ENCODE data around the gene ACACB. TPM values are rescaled to one million over a fixed set of nuclear protein-coding genes. Genes with fewer than 3 reads are reported as not detected.

ACACB gene
- total and polyA plus RNA-seq, 2 experiments from 2014 or later: 6.2 to 15.4 TPM

DNA sequence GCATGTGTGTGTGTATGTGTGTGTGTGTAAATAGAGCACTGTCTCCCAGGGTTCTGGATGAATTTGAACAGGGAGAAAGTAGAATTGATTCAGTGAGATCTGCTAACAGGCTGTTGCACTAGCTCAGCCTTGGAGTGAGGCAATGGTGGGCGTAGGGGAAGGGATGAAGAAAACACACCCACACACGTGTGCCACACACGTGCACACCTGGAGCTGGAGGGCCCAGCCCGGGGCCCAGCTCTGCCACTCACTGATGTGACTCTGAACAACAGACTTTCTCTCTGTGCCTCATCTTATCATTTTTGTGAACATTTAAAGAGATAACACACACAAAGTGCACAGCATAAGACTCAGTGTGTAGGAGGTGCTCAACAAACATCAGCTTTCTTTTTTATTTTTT, 4.2 kb downstream of the ACACB start:
- H3K4me1 Mint-ChIP-seq: peaks cover 17% of the 10 kb centered on the region
- Histone ChIP-seq H3K27ac (ENCODE audit: low read depth) (no peak overlapping the region), H3K27me3 (ENCODE audit: insufficient read depth) (no peaks in the 10 kb centered on the region), H2AFZ (no peak overlapping the region), H3K4me3 (no peak overlapping the region), H3K9me2 (ENCODE audit: insufficient read depth) (no peaks in the 10 kb centered on the region), H3K36me3 (ENCODE audit: insufficient read depth) (no peaks in the 10 kb centered on the region), H3K4me1 (ENCODE audit: insufficient read depth) (no peaks in the 10 kb centered on the region), H4K20me1 (replicated peaks; ENCODE audit: insufficient read depth) (no peaks in the 10 kb centered on the region), H3K79me2 (replicated peaks; ENCODE audit: insufficient read depth) (no peaks in the 10 kb centered on the region), H3F3A (replicated peaks; ENCODE audit: low read depth) (no peaks in the 10 kb centered on the region), H3K4me2 (no peak overlapping the region)
- no peak overlapping the region for H3K4me3 Mint-ChIP-seq
- no peaks in the 10 kb centered on the region for H3K36me3 Mint-ChIP-seq (ENCODE audit: low read depth)
- DNase-seq (ENCODE audit: low spot score) (no peak), ATAC-seq (no peak)
- H3K9me3 Mint-ChIP-seq: no peaks in the 10 kb centered on the region
- TF ChIP-seq ZNF331 (CRISPR knock-in tag; IDR thresholded peaks at IDR 0.05; ENCODE audit: low read depth) (no peak), EZH2 (IDR thresholded peaks at IDR 0.05; ENCODE audit: low read depth, unreplicated experiment) (no peak), ZNF114 (CRISPR knock-in tag; IDR thresholded peaks at IDR 0.05) (no peak), POLR2AphosphoS5 (IDR thresholded peaks at IDR 0.05; ENCODE audit: low read depth) (no peak)
- TF ChIP-seq, protein P1, sequence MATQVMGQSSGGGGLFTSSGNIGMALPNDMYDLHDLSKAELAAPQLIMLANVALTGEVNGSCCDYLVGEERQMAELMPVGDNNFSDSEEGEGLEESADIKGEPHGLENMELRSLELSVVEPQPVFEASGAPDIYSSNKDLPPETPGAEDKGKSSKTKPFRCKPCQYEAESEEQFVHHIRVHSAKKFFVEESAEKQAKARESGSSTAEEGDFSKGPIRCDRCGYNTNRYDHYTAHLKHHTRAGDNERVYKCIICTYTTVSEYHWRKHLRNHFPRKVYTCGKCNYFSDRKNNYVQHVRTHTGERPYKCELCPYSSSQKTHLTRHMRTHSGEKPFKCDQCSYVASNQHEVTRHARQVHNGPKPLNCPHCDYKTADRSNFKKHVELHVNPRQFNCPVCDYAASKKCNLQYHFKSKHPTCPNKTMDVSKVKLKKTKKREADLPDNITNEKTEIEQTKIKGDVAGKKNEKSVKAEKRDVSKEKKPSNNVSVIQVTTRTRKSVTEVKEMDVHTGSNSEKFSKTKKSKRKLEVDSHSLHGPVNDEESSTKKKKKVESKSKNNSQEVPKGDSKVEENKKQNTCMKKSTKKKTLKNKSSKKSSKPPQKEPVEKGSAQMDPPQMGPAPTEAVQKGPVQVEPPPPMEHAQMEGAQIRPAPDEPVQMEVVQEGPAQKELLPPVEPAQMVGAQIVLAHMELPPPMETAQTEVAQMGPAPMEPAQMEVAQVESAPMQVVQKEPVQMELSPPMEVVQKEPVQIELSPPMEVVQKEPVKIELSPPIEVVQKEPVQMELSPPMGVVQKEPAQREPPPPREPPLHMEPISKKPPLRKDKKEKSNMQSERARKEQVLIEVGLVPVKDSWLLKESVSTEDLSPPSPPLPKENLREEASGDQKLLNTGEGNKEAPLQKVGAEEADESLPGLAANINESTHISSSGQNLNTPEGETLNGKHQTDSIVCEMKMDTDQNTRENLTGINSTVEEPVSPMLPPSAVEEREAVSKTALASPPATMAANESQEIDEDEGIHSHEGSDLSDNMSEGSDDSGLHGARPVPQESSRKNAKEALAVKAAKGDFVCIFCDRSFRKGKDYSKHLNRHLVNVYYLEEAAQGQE (IDR thresholded peaks at IDR 0.05; ENCODE audit: unreplicated experiment): no peak
- TF ChIP-seq, protein P2, sequence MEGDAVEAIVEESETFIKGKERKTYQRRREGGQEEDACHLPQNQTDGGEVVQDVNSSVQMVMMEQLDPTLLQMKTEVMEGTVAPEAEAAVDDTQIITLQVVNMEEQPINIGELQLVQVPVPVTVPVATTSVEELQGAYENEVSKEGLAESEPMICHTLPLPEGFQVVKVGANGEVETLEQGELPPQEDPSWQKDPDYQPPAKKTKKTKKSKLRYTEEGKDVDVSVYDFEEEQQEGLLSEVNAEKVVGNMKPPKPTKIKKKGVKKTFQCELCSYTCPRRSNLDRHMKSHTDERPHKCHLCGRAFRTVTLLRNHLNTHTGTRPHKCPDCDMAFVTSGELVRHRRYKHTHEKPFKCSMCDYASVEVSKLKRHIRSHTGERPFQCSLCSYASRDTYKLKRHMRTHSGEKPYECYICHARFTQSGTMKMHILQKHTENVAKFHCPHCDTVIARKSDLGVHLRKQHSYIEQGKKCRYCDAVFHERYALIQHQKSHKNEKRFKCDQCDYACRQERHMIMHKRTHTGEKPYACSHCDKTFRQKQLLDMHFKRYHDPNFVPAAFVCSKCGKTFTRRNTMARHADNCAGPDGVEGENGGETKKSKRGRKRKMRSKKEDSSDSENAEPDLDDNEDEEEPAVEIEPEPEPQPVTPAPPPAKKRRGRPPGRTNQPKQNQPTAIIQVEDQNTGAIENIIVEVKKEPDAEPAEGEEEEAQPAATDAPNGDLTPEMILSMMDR (conservative IDR thresholded peaks at IDR 0.05; ENCODE audit: low read depth in 2 of 2): no peak
- H3K27ac Mint-ChIP-seq: no peak overlapping the region
- H3K27me3 Mint-ChIP-seq (ENCODE audit: insufficient read depth, low read depth, poor library complexity): peaks cover 5% of the 10 kb centered on the region

DNA sequence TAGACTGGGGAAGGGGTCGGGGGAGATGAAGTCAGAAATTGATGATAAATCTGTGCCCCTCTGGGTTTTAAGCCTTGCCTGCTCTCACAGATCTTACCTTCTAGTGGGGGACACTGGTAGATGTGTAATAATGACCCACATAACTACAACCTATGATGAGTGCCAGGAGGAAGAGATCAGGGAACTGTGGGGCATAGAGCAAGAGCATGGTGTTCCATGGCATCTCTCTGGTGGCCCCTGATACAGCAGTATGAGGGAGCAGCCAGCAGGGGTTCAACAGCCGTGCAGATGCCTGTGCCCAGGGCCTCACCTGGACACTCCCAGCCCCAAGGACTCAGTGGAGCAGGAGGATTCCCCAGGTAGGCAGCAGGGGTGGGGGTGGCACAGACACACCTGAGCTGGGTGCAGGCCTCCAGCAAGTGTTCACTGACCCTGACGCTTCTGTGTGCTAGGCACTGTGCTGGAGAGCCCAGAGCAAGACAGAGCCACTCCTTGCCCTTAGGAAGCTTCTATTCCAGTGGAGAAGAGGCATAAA, 5.0 kb downstream of the ACACB start:
- Histone ChIP-seq H3K79me2 (replicated peaks; ENCODE audit: insufficient read depth) (no peaks in the 10 kb centered on the region), H3K27ac (ENCODE audit: low read depth) (no peak overlapping the region), H2AFZ (no peak overlapping the region), H3K4me3 (no peak overlapping the region), H4K20me1 (replicated peaks; ENCODE audit: insufficient read depth) (no peaks in the 10 kb centered on the region), H3K36me3 (ENCODE audit: insufficient read depth) (no peaks in the 10 kb centered on the region), H3F3A (replicated peaks; ENCODE audit: low read depth) (no peaks in the 10 kb centered on the region), H3K27me3 (ENCODE audit: insufficient read depth) (no peaks in the 10 kb centered on the region), H3K4me1 (ENCODE audit: insufficient read depth) (no peaks in the 10 kb centered on the region), H3K9me2 (ENCODE audit: insufficient read depth) (no peaks in the 10 kb centered on the region), H3K4me2 (no peak overlapping the region)
- DNase-seq (ENCODE audit: low spot score) (no peak), ATAC-seq (no peak)
- no peak overlapping the region for H3K27ac Mint-ChIP-seq
- H3K27me3 Mint-ChIP-seq (ENCODE audit: insufficient read depth, low read depth, poor library complexity): peaks cover 4% of the 10 kb centered on the region
- peaks cover 14% of the 10 kb centered on the region for H3K4me1 Mint-ChIP-seq
- H3K9me3 Mint-ChIP-seq: no peaks in the 10 kb centered on the region
- H3K36me3 Mint-ChIP-seq (ENCODE audit: low read depth): no peaks in the 10 kb centered on the region
- no peak overlapping the region for H3K4me3 Mint-ChIP-seq
- TF ChIP-seq EZH2phosphoT487 (IDR thresholded peaks at IDR 0.05; ENCODE audit: unreplicated experiment) (no peak), ZNF114 (CRISPR knock-in tag; IDR thresholded peaks at IDR 0.05) (no peak)
- TF ChIP-seq, protein P3, sequence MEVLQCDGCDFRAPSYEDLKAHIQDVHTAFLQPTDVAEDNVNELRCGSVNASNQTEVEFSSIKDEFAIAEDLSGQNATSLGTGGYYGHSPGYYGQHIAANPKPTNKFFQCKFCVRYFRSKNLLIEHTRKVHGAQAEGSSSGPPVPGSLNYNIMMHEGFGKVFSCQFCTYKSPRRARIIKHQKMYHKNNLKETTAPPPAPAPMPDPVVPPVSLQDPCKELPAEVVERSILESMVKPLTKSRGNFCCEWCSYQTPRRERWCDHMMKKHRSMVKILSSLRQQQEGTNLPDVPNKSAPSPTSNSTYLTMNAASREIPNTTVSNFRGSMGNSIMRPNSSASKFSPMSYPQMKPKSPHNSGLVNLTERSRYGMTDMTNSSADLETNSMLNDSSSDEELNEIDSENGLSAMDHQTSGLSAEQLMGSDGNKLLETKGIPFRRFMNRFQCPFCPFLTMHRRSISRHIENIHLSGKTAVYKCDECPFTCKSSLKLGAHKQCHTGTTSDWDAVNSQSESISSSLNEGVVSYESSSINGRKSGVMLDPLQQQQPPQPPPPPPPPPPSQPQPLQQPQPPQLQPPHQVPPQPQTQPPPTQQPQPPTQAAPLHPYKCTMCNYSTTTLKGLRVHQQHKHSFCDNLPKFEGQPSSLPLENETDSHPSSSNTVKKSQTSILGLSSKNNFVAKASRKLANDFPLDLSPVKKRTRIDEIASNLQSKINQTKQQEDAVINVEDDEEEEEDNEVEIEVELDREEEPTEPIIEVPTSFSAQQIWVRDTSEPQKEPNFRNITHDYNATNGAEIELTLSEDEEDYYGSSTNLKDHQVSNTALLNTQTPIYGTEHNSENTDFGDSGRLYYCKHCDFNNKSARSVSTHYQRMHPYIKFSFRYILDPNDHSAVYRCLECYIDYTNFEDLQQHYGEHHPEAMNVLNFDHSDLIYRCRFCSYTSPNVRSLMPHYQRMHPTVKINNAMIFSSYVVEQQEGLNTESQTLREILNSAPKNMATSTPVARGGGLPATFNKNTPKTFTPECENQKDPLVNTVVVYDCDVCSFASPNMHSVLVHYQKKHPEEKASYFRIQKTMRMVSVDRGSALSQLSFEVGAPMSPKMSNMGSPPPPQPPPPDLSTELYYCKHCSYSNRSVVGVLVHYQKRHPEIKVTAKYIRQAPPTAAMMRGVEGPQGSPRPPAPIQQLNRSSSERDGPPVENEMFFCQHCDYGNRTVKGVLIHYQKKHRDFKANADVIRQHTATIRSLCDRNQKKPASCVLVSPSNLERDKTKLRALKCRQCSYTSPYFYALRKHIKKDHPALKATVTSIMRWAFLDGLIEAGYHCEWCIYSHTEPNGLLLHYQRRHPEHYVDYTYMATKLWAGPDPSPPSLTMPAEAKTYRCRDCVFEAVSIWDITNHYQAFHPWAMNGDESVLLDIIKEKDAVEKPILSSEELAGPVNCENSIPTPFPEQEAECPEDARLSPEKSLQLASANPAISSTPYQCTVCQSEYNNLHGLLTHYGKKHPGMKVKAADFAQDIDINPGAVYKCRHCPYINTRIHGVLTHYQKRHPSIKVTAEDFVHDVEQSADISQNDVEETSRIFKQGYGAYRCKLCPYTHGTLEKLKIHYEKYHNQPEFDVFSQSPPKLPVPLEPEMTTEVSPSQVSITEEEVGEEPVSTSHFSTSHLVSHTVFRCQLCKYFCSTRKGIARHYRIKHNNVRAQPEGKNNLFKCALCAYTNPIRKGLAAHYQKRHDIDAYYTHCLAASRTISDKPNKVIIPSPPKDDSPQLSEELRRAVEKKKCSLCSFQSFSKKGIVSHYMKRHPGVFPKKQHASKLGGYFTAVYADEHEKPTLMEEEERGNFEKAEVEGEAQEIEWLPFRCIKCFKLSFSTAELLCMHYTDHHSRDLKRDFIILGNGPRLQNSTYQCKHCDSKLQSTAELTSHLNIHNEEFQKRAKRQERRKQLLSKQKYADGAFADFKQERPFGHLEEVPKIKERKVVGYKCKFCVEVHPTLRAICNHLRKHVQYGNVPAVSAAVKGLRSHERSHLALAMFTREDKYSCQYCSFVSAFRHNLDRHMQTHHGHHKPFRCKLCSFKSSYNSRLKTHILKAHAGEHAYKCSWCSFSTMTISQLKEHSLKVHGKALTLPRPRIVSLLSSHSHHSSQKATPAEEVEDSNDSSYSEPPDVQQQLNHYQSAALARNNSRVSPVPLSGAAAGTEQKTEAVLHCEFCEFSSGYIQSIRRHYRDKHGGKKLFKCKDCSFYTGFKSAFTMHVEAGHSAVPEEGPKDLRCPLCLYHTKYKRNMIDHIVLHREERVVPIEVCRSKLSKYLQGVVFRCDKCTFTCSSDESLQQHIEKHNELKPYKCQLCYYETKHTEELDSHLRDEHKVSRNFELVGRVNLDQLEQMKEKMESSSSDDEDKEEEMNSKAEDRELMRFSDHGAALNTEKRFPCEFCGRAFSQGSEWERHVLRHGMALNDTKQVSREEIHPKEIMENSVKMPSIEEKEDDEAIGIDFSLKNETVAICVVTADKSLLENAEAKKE (CRISPR knock-in tag; IDR thresholded peaks at IDR 0.05): no peak

Data from GM23338 (cell line).